ENCODE measurements around the gene USE1.
"Not testable (repeated sequence)": the region's sequence is repeated elsewhere in the genome, so short reads cannot be mapped to it uniquely, and the experiment has no call there.

The USE1 gene

GRCh38 chr19:17215127-17215971, at the start of gene USE1:
TSS of gene USE1 (plus strand) at chr19:17215357. CDS start at chr19:17215406, 49 bp downstream.
- DNase-seq (ENCODE audit: low read depth): peak; percentile 74

GRCh38 chr19:17165715-17166114, 49.4 kb upstream of the USE1 start:
- DNase-seq (ENCODE audit: low read depth): no peak

- DNase-seq (ENCODE audit: low read depth): no peak
Observed at GRCh38 chr19:17170538-17171297, 44.4 kb upstream of the USE1 start.

GRCh38 chr19:17171874-17172273, 43.3 kb upstream of the USE1 start:
- DNase-seq (ENCODE audit: low read depth): no peak

- no peak for DNase-seq (ENCODE audit: low read depth)
Observed at GRCh38 chr19:17172624-17173345, 42.4 kb upstream of the USE1 start.

GRCh38 chr19:17178291-17178690, 36.9 kb upstream of the USE1 start:
- no peak for DNase-seq (ENCODE audit: low read depth)

GRCh38 chr19:17180997-17181702, 34.0 kb upstream of the USE1 start:
- DNase-seq (ENCODE audit: low read depth): no peak

GRCh38 chr19:17183271-17183761, 31.8 kb upstream of the USE1 start:
- no peak for DNase-seq (ENCODE audit: low read depth)

GRCh38 chr19:17183858-17184321, 31.3 kb upstream of the USE1 start:
- no peak for DNase-seq (ENCODE audit: low read depth)

- no peak for DNase-seq (ENCODE audit: low read depth)
Observed at GRCh38 chr19:17184371-17184841, 30.8 kb upstream of the USE1 start.

GRCh38 chr19:17185590-17185989, 29.6 kb upstream of the USE1 start:
- no peak for DNase-seq (ENCODE audit: low read depth)

GRCh38 chr19:17191736-17192135, 23.4 kb upstream of the USE1 start:
- DNase-seq (ENCODE audit: low read depth): not testable (repeated sequence)

GRCh38 chr19:17192751-17193150, 22.4 kb upstream of the USE1 start:
- no peak for DNase-seq (ENCODE audit: low read depth)

GRCh38 chr19:17194608-17195007, 20.5 kb upstream of the USE1 start:
- no peak for DNase-seq (ENCODE audit: low read depth)

- no peak for DNase-seq (ENCODE audit: low read depth)
Observed at GRCh38 chr19:17195106-17195505, 20.1 kb upstream of the USE1 start.

GRCh38 chr19:17196610-17197009, 18.5 kb upstream of the USE1 start:
- DNase-seq (ENCODE audit: low read depth): no peak

GRCh38 chr19:17197666-17198065, 17.5 kb upstream of the USE1 start:
- no peak for DNase-seq (ENCODE audit: low read depth)

- DNase-seq (ENCODE audit: low read depth): no peak
Observed at GRCh38 chr19:17200408-17201079, 14.6 kb upstream of the USE1 start.

GRCh38 chr19:17202249-17202648, 12.9 kb upstream of the USE1 start:
- DNase-seq (ENCODE audit: low read depth): no peak

- DNase-seq (ENCODE audit: low read depth): no peak
Observed at GRCh38 chr19:17202713-17203112, 12.4 kb upstream of the USE1 start.
